VCaP (cell line): ENCODE measurements around the gene NRL.

ENCODE experiments used
- H3K27ac ChIP-seq: fragments of 450-650 bp; 2 replicates; pipeline ENCODE4 v1.5.1; 2017
- CTCF ChIP-seq: fragments of 450-650 bp; conservative IDR thresholded peaks from 2 replicates; pipeline ENCODE4 v1.5.1; 2017; ENCODE audit warnings: mild to moderate bottlenecking, moderate library complexity

NRL gene

GRCh38 chr14:24114532-24115421 lies at the start of gene NRL, which contains the start of gene DCAF11:
Gene NRL, minus strand, starts transcription at chr14:24114949. Its CDS starts 32,101 bp downstream, at chr14:24082848.
Gene DCAF11, plus strand, starts transcription at chr14:24114777. Its CDS starts 818 bp downstream, at chr14:24115595.
- H3K27ac ChIP-seq = peak within 1 kb of the TSS; percentile 95
- no peak for TF ChIP-seq CTCF

- H3K27ac ChIP-seq = peak overlapping the region; percentile 62; the same call in 1 of the 2 replicates
- TF ChIP-seq CTCF = no peak
Observed at GRCh38 chr14:24162093-24162492, 47.3 kb upstream of the NRL start.

GRCh38 chr14:24160850-24161804 lies 46.4 kb upstream of the NRL start, which contains the start of gene IRF9:
Gene IRF9, plus strand, starts transcription at chr14:24161265. Its CDS starts 880 bp downstream, at chr14:24162145.
- peak; percentile 94 for TF ChIP-seq CTCF
- peak within 1 kb of the TSS; percentile 62 for H3K27ac ChIP-seq

- no peak for TF ChIP-seq CTCF
- H3K27ac ChIP-seq = peak overlapping the region; percentile 62
Observed at GRCh38 chr14:24160499-24160849, 45.7 kb upstream of the NRL start.

- TF ChIP-seq CTCF = no peak
- H3K27ac ChIP-seq = peak overlapping the region; percentile 62
Observed at GRCh38 chr14:24159777-24160498, 45.2 kb upstream of the NRL start.

GRCh38 chr14:24157331-24157730 lies 42.6 kb upstream of the NRL start:
- no peak overlapping the region for H3K27ac ChIP-seq
- no peak for TF ChIP-seq CTCF
